ENCODE results near the gene AFP. TPM values are rescaled to one million over a fixed set of nuclear protein-coding genes. Genes with fewer than 3 reads are reported as not detected.

Gene AFP
- total and polyA plus RNA-seq, 9 of the 15 experiments (the other 6 are each of a cell fraction or from before 2014, with no cell fraction given), result 0.47 to 6.2 (median 3.0) TPM

GRCh38 chr4:73454920-73455319, 18.9 kb downstream of the AFP start (continued):
- TF ChIP-seq CUX1 (CRISPR knock-in tag; IDR thresholded peaks at IDR 0.05) (no peak), SREBF1 (IDR thresholded peaks at IDR 0.05; ENCODE audit: borderline replicate concordance, low read depth, low read length) (no peak)

GRCh38 chr4:73456177-73457022, 20.4 kb downstream of the AFP start:
- intact Hi-C loops (cut with micrococcal nuclease), result no loop called here
- DNase-seq (ENCODE audit: extremely low read depth in 1 of 4, low spot score in 3 of 4) (no peak), ATAC-seq (no peak), FAIRE-seq (no peak)
- H3K36me3 ChIP-seq (ENCODE audit: control insufficient read depth, insufficient read depth, low read length), result no peaks in the 10 kb centered on the region
- in situ Hi-C loops (cut with MboI), result no loop called here
- no peak overlapping the region for H2AFZ ChIP-seq (ENCODE audit: low read depth, low read length)
- no peaks in the 10 kb centered on the region for H3K79me2 ChIP-seq (ENCODE audit: control insufficient read depth, insufficient read depth, low read length)
- H4K20me1 ChIP-seq (replicated peaks; ENCODE audit: control insufficient read depth, insufficient read depth, low read length), result no peaks in the 10 kb centered on the region
- no peak overlapping the region for H3K4me2 ChIP-seq (ENCODE audit: insufficient read depth, low read length)
- peaks cover 0 to 6% of the 10 kb centered on the region in 2 experiments; a peak in 2 of 5 replicates for H3K4me1 ChIP-seq (replicated peaks in 1 of 2; ENCODE audit: control insufficient read depth in 2 of 2, insufficient read depth in 2 of 2, low read length in 2 of 2)
- no peak overlapping the region for H3K27ac ChIP-seq (ENCODE audit: extremely low read depth, low read depth, low read length)
- H3K9ac ChIP-seq (ENCODE audit: insufficient read depth in 1 of 2, low read depth in 2 of 2, low read length in 2 of 2), result no peak overlapping the region
- no peaks in the 10 kb centered on the region for H3K27me3 ChIP-seq (ENCODE audit: control insufficient read depth in 2 of 2, insufficient read depth in 2 of 2, low read length in 2 of 2)
- no TSS peak for BruUV-seq (replicated peaks)
- H3K9me1 ChIP-seq (ENCODE audit: control insufficient read depth, insufficient read depth, low read length), result no peaks in the 10 kb centered on the region
- no peak overlapping the region for H3K4me3 ChIP-seq
- CTCF ChIA-PET (ENCODE audit: low intra/inter-chr PET ratio), result no interaction called here
- H3K9me3 ChIP-seq (replicated peaks; ENCODE audit: control insufficient read depth, insufficient read depth, low read depth, low read length), result no peaks in the 10 kb centered on the region
- WGBS (ENCODE audit: insufficient coverage, low coverage, missing lambda C conversion rate), result 45% methylated on average over 5 of the region's 5 CpGs
- POLR2A ChIA-PET, result no interaction called here
- TF ChIP-seq HNRNPLL (IDR thresholded peaks at IDR 0.05; ENCODE audit: low read depth, low read length, poor library complexity, severe bottlenecking) (no peak), XRCC5 (IDR thresholded peaks at IDR 0.05; ENCODE audit: low read depth, low read length) (no peak), ERF (CRISPR knock-in tag; IDR thresholded peaks at IDR 0.05) (no peak), HDAC6 (IDR thresholded peaks at IDR 0.05; ENCODE audit: low read depth, low read length) (no peak), LEF1 (IDR thresholded peaks at IDR 0.05) (no peak), ZNF197 (CRISPR knock-in tag; IDR thresholded peaks at IDR 0.05; ENCODE audit: low read depth) (no peak), ASH1L (IDR thresholded peaks at IDR 0.05; ENCODE audit: borderline replicate concordance, low read depth, partially characterized antibody) (no peak), VEZF1 (CRISPR knock-in tag; IDR thresholded peaks at IDR 0.05) (no peak), SP2 (IDR thresholded peaks at IDR 0.05; ENCODE audit: extremely low read depth, low read depth, low read length, poor library complexity, severe bottlenecking) (no peak), CBX5 (IDR thresholded peaks at IDR 0.05; ENCODE audit: borderline replicate concordance, low read depth) (no peak)
